HUES64 (cell line): ENCODE measurements around the gene CELF3. TPM values are rescaled to one million over a fixed set of nuclear protein-coding genes. Genes with fewer than 3 reads are reported as not detected.
A peak's percentile ranks its signal among the peaks of the same experiment; 100 is the strongest.

Experiments
- H3K27ac ChIP-seq: 2 replicates; pipeline ENCODE4 v1.7.0; 2013; ENCODE audit warnings: low read depth, low read length, inconsistent platforms
- H3K27me3 ChIP-seq: 2 replicates; pipeline ENCODE4 v1.6.1; 2013; ENCODE audit warnings: mild to moderate bottlenecking, low read length; ENCODE audit not compliant: insufficient read depth
- H3K36me3 ChIP-seq: 2 replicates; pipeline ENCODE4 v1.6.1; 2013; ENCODE audit warnings: mild to moderate bottlenecking, low read length; ENCODE audit not compliant: insufficient read depth
- H3K4me1 ChIP-seq: 2 replicates; pipeline ENCODE4 v1.6.1; 2013; ENCODE audit warnings: mild to moderate bottlenecking, low read length, moderate library complexity; ENCODE audit not compliant: insufficient read depth
- H3K4me3 ChIP-seq: 2 replicates; pipeline ENCODE4 v1.5.1; 2013; ENCODE audit warnings: mild to moderate bottlenecking, low read length, moderate library complexity
- H3K9ac ChIP-seq: 2 replicates; pipeline ENCODE4 v1.6.1; 2013; ENCODE audit warnings: mild to moderate bottlenecking, low read depth, low read length
- H3K9me3 ChIP-seq: 2 replicates; pipeline ENCODE4 v1.6.1; 2013; ENCODE audit warnings: low read depth, low read length; ENCODE audit not compliant: insufficient read depth
- WGBS: fragments of 150-250, 120-280 bp; methylation state at CpG from one replicate; pipeline ENCODE4 v1.1.7; 2013; ENCODE audit warnings: missing lambda C conversion rate; 5-methylcytosine and 5-hydroxymethylcytosine counted together
- polyA plus RNA-seq, 2 experiments: library from polyadenylated mRNA; stranded (reverse); fragments of 50-300 nt; gene quantifications; one replicate each; pipeline ENCODE4 v1.2.3, GENCODE V29; 2013

CELF3 gene
- 0.95 TPM for polyA plus RNA-seq (2013, experiment 1 of 2)
- polyA plus RNA-seq (2013, experiment 2 of 2) = 1.8 TPM

DNA sequence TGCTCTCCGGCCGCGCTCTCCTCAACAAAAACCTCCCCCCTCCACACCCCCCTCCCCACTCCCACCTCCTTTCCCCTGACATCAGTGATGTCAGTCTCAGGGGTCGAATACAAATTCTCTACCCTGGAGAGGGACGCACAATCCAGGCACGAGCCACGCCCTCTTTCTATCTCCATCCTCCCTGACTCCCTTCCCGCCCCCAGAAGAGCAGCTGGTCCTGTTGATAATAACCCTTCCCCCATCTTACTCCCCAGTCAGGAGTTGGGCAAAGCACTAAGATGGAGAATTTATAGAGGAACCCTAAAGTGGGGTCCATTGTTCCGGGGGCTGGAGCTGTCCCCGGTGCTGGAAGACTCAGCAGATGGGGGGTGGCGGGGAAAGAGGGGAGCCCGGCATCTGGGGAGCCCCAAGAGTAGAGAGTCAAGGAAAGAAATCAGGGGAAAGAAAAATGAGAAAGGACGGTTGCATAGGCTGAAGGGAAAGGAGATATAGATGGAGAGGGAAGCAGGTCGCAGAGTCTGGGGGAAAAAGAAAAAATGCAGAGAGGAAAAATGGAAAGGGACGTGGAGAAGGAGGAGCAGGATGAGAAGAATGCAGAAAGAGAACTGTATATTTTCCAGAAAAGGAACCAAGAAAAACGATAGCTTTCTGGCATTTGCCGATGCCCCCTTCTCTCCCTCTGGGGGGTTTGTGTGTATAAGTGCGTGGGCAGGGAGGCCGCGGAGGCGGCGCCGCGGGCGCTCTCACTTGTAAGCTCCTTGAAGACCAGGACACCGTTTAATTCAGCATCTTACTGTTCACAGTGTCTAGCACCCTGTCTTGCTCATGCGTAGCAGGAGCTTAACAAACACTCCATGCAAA lies at the start of gene CELF3:
CELF3 (minus strand) TSS at position 33 of the 861 bp plus-strand sequence. CDS start 783 bp downstream, outside the sequence.
- Histone ChIP-seq H3K4me3 (peak within 1 kb of the TSS; percentile 51), H3K27ac (peak within 1 kb of the TSS; percentile 87), H3K27me3 (peaks cover 50% of the 10 kb centered on the region), H3K36me3 (no peaks in the 10 kb centered on the region), H3K9me3 (no peaks in the 10 kb centered on the region), H3K9ac (no peak within 1 kb of the TSS), H3K4me1 (peaks cover 6% of the 10 kb centered on the region; the same call in 1 of the 2 replicates)
- WGBS = 4% methylated on average over 27 of the region's 27 CpGs

DNA sequence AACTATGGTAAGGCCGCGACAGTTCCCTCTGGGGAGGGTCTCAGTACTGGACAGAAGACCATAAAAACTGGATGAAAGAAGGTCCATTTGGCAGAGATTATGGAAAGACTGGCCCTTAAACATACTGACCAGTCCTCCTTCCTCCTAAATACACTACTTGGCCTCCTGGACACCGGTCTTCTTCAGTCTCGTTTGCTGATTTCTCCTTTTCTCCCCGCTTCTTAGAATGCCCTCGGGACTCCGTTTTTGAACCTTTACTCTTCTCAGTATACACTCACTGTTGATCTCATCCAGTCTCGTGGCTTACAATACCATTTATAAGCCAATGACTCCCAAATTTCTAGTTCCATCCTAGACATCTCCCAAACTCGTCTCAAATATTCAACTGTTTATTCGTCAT lies 47.4 kb upstream of the CELF3 start:
- 78% methylated on average over 10 of the region's 10 CpGs for WGBS
- Histone ChIP-seq H3K9me3 (no peaks in the 10 kb centered on the region), H3K27me3 (no peaks in the 10 kb centered on the region), H3K9ac (peak overlapping the region; percentile 92), H3K36me3 (peaks cover 31% of the 10 kb centered on the region), H3K27ac (peak overlapping the region; percentile 12), H3K4me3 (peak overlapping the region; percentile 95), H3K4me1 (peaks cover 13% of the 10 kb centered on the region)

DNA sequence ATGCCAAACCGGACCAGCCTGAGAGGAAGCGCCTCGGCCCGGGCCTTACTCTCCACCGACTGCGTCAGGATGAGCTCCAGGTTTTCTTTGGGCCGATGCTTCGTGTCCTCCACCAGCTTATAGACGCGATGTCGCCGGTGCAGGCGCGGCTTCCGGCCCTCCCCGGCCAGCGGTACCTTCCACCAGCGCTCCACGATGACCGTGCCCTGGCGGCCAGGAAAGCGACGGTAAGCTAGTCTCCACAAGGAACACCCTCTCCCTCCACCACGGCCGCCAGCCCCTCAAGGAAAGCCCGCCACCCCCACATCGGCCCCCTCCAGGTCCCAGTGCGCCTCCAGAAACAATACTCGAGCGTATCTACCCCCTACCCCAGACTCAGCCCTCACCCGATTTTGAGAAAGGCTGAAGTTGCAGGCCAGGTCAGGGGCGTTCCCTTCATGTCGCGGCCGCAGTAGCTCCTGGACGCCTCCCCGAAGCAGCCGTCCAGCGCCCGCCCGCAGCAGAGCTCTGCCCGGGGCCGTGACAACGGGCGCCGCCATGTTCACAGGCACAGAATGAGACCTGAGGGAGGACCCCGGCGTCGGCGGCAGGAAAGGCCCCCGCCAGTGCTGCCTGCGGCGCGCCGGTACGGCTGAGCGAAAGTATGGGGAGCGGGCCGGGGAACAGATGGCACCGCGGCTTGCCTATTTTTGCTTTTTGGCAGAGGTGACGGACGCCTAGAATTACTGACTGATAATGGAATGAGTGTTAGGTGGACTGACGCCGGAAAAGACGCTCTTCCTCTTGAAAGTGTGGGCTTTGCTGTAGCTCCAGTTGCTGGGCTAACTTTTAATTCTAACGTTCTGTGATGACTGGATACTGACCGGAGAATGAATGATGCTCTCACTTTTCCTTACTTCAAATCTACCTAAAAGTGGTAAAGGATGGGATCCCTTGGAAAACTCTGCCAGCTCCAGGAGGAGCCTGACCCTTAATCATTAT lies 46.6 kb upstream of the CELF3 start, which contains the start of gene MRPL9:
MRPL9 (minus strand) TSS at position 556 of the 981 bp plus-strand sequence; CDS start at position 539, 17 bp downstream.
- Histone ChIP-seq H3K27ac (peak within 1 kb of the TSS; percentile 90), H3K27me3 (no peaks in the 10 kb centered on the region), H3K36me3 (peaks cover 36% of the 10 kb centered on the region), H3K4me3 (peak within 1 kb of the TSS; percentile 95), H3K9ac (peak within 1 kb of the TSS; percentile 92), H3K9me3 (no peaks in the 10 kb centered on the region), H3K4me1 (peaks cover 13% of the 10 kb centered on the region)
- WGBS = under 1% methylated on average over 66 of the region's 68 CpGs

DNA sequence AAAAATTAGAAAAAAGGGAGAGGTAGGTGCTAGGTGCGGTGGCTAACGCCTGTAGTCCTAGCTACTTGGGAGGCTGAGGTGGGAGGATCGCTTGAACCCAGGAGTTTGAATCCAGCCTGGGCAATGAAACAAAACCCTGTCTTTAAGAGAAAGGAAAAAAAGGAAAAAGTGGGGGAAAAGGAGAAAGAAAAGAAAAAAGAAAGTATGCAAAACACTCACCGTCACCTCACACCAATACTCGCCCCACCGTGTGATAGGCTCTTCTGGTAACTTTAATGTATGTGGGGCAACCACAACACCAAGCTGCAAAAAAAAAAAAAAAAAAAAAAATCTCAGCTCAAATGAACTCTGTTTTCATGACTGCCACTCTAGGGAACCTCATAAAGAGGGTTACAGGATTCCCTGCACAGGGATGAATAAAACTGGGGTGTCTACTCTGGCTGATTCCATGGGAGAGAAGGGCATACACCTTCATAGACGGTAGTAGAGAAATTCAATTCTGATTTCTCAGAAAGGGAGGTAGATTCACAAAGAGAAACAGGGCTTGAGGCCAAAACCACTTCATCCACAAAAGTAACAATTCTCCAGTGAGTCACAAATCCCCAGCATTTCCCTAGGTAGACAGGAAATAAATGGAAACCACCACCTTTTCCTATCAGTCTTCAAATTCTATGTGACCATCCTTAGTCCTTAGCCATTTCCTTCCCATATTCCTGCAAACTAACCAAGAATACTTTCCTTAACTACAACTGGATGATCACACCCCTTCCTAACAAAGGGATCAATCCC lies 44.2 kb upstream of the CELF3 start:
- no peaks in the 10 kb centered on the region for H3K9me3 ChIP-seq
- H3K4me3 ChIP-seq = no peak overlapping the region
- peaks cover 13% of the 10 kb centered on the region for H3K4me1 ChIP-seq
- WGBS = 84% methylated on average over 4 of the region's 7 CpGs
- H3K27ac ChIP-seq = no peak overlapping the region
- H3K36me3 ChIP-seq = peaks cover 44% of the 10 kb centered on the region
- no peak overlapping the region for H3K9ac ChIP-seq
- no peaks in the 10 kb centered on the region for H3K27me3 ChIP-seq

DNA sequence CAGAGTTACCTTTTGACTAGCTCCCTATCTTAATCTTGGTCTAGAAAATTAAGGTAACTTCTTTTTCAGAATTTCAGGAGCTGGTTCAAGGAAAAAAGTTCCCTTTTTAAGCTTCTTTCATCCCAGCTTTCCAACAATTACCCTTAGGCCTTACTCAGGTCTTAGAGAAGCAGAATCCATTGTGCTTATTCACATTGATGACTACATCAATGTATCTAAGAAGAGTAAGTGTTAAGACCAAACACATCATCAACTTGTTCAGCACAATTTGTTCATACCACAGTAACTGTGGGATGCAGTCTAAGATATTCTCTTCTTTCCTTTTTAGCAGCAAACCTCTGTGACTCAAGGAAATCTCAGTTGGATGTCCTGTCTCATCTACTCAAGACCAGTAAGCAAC lies 42.6 kb upstream of the CELF3 start:
- no peaks in the 10 kb centered on the region for H3K9me3 ChIP-seq
- H3K4me1 ChIP-seq = peaks cover 11% of the 10 kb centered on the region
- peaks cover 44% of the 10 kb centered on the region for H3K36me3 ChIP-seq
- H3K27me3 ChIP-seq = no peaks in the 10 kb centered on the region
- H3K4me3 ChIP-seq = no peak overlapping the region
- no peak overlapping the region for H3K27ac ChIP-seq
- no peak overlapping the region for H3K9ac ChIP-seq

DNA sequence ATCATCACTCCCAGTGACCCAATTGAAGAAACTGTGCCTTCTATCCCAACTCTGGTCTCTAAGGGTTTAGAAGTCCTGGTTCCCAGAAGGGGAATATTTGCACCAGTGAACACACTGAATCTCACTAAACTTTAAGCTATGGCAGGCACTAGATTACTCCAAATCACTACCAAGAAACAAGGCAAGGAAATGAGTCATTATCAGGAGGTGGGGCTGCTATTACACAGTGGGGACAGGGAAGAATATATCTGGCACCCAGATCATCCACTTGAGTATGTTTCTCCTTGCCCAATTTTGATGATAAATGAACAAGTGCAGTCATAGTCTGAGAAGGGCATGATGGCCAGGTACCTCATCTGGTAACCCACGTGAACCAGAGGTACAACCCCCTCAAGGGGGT lies 39.7 kb upstream of the CELF3 start:
- Histone ChIP-seq H3K27me3 (no peaks in the 10 kb centered on the region), H3K27ac (no peak overlapping the region), H3K4me1 (no peaks in the 10 kb centered on the region), H3K36me3 (peaks cover 34% of the 10 kb centered on the region), H3K4me3 (no peak overlapping the region), H3K9me3 (no peaks in the 10 kb centered on the region), H3K9ac (no peak overlapping the region)
- WGBS = 96% methylated on average over 1 of the region's 1 CpG

DNA sequence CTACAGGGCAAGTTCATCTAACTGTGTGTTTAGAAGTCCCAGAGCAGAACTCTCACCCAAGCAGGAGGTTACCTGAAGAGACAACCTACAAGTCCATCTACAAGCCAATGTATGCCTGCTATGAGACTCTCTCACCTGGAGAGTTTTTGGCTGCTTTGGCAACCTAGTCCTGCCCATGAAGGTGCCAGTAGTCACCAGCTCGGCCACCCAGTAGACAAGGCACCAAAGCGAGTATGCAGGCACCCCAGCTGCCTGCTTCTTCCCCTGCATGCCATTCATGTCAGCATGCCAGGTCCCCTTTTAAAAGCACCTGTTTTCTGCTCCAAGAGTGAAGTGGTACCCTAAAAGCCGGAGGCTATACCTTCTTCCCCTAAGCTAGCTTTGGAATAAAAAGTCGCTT lies 24.9 kb upstream of the CELF3 start:
- no peak overlapping the region for H3K9ac ChIP-seq
- H3K27me3 ChIP-seq = peaks cover 21% of the 10 kb centered on the region
- H3K4me1 ChIP-seq = no peaks in the 10 kb centered on the region
- H3K27ac ChIP-seq = no peak overlapping the region
- no peaks in the 10 kb centered on the region for H3K36me3 ChIP-seq
- no peak overlapping the region for H3K4me3 ChIP-seq
- H3K9me3 ChIP-seq = peaks cover 19% of the 10 kb centered on the region
- WGBS = 92% methylated on average over 4 of the region's 4 CpGs

DNA sequence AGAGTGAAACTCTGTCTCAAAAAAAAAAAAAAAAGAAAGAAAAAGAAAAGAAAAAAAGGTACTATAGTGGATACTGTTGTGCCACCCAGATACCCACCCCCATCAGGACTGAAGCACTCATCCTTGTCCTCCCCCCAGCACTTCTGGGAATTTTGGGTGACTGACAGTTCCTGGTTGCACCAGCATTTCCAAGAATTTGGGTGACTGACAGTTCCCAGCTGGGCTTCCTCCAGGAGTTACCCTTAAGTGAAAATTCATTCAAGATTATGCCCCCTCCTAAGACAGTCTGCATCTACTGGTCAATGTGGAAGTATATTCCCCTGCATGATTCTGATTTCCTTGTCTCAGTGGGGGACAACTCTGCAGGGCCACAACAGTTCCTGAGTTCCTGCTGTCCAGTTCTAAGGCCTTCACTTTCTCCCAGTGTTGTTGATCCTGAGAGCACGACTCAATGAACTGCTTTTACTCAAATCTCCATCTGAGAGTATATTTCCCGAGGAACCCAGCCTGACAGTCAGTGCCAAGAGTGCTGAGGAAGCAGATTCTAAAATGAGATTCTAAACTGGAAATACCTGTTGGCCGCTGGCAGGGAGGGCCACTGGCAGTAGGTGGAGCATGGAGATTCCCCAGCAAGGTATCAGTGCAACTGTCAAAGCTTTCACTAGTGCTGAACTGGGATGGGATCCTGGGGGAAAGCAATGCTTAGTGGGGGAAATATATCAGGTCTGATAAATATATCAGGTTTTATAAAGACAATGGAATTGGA lies 23.2 kb upstream of the CELF3 start:
- peaks cover 16% of the 10 kb centered on the region for H3K27me3 ChIP-seq
- H3K36me3 ChIP-seq = no peaks in the 10 kb centered on the region
- no peak overlapping the region for H3K4me3 ChIP-seq
- H3K27ac ChIP-seq = no peak overlapping the region
- H3K4me1 ChIP-seq = no peaks in the 10 kb centered on the region
- H3K9me3 ChIP-seq = peaks cover 19% of the 10 kb centered on the region
- no peak overlapping the region for H3K9ac ChIP-seq
- 93% methylated on average over 3 of the region's 3 CpGs for WGBS

DNA sequence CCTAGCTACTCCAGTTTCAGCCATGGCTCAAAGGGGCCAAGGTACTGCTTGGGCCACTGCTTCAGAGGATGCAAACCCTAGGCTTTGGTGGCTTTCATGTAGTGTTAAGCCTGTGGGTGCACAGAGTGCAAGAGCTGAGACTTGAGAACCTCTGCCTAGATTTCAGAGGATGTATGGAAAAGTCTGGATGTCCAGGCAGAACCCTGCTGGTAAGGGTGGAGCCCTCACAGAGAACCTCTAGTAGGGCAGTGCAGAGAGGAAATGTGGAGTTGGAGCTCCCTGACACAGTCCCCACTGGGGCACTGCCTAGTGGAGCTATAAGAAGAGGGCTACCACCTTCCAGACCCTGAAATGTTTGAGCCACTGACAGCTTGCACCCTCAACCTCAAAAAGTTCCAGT lies 20.9 kb upstream of the CELF3 start:
- peaks cover 19% of the 10 kb centered on the region for H3K9me3 ChIP-seq
- no peaks in the 10 kb centered on the region for H3K36me3 ChIP-seq
- H3K4me3 ChIP-seq = no peak overlapping the region
- H3K4me1 ChIP-seq = no peaks in the 10 kb centered on the region
- no peak overlapping the region; the same call in 1 of the 2 replicates for H3K27ac ChIP-seq
- H3K27me3 ChIP-seq = no peaks in the 10 kb centered on the region
- no peak overlapping the region for H3K9ac ChIP-seq

DNA sequence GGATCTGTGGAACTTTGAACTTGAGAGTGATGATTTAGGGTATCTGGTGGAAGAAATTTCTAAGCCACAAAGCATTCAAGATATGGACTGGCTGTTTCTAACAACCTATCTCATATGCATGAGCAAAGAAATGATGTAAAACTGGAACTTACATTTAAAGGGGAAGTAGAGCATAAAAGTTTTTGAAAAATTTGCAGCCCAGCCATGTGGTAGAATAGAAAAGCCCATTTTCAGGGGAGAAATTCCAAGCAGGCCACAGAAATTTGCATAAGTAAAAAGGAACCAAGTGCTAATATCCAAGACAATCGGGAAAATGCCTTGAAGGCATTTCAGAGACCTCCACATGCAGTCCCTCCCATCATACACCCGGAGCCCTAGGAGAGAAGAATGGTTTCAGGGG lies 20.4 kb upstream of the CELF3 start:
- peaks cover 19% of the 10 kb centered on the region for H3K9me3 ChIP-seq
- H3K4me3 ChIP-seq = no peak overlapping the region
- no peak overlapping the region; the same call in 1 of the 2 replicates for H3K27ac ChIP-seq
- H3K9ac ChIP-seq = no peak overlapping the region
- no peaks in the 10 kb centered on the region for H3K27me3 ChIP-seq
- no peaks in the 10 kb centered on the region for H3K4me1 ChIP-seq
- 64% methylated on average over 2 of the region's 2 CpGs for WGBS
- H3K36me3 ChIP-seq = no peaks in the 10 kb centered on the region
